ENCODE measurements around the gene FRMPD1.
"Not testable (repeated sequence)": the region's sequence is repeated elsewhere in the genome, so short reads cannot be mapped to it uniquely, and the experiment has no call there.

The FRMPD1 gene, protein sequence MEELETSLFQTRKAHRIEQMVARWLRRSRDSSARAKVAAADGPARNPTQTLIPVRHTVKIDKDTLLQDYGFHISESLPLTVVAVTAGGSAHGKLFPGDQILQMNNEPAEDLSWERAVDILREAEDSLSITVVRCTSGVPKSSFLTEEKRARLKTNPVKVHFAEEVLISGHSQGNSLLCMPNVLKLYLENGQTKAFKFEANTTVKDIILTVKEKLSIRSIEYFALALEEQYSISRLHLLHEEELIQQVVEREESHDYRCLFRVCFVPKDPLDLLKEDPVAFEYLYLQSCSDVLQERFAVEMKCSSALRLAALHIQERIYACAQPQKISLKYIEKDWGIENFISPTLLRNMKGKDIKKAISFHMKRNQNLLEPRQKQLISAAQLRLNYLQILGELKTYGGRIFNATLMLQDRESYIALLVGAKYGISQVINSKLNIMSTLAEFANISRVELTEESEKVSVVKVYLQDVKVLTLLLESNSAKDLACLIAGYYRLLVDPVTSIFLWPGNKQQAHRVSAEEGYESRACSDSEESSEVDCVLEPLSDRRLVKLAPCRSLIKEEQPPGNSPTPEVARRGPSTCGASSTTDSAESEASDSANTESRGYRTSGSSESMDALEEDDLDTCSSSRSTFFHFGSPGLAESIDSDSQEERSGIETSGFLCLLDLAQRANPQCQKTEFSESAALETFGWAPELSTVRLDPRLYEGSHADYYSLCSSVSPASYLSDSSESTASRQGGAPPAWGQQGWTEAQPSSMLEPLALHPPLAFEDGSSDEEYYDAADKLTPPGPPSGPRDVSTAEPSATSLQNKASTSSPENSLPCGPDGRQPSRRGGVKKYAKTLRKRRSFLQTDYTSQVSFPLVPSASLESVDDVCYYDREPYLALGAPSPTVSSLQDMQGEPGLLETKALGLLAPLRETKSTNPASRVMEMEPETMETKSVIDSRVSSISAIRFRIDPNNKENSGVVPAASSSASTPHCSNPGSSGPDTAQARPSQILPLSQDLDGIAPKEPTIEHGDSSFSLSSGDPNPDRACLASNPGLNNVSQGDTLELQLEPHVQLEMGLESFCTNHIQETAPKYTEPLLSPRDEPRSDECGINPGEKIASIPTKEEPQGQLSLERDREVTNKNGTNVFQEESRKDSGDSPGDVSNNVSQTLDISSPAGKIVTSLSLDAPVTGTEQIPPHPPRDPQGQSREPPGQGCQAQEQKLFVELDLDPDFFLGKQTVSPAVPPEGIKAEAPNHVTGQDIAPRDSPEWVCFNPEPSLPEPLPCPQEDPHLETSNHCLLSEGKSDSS (N-terminal part only)
- 0 to 0.29 (median 0.09) reads per million in 4 experiments for total RNA-seq

DNA sequence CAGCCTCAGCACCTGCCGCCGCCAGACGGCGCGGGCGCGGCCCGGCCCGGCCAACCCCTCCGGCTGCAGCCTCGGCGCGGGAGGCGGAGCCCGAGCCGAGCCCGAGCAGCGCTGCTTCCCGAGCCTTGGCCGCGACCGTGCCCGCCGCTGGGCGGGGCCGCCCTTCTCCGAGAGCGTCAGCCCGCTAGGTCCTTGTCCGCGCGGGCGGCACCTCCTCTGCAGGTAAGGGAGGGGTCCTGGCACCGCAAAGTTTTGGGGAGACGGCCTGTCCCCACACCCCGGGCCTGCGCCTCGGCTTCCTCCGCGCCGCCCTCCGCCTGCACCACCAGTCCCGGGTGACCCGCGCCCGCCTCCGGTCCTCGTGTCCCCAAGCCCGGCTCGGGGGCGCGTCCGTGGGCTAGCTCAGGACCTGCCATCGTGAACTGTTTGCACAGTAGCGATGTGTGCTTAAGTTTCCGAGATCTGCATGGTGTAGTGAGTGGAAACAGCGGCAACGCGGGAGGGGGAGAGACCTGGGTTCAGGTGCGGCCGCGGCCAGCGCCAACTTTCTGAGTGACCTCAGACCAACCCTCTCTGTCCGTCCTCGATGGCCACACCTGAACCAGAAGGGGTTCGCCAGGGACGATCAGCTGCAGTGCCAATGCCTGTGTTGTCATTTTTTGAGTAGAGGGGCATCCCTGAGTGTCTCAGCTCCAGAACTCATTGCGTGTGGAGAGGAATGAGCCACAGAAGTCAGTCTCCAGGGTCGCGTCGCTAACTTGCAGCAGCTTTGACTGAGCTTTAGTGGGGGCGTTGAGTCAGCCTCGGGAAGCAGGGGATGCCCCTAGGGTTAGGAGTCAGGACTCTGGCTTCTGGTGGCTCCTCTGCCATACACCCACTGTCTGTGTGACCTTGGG, at the start of gene FRMPD1:
Gene FRMPD1, plus strand, starts transcription at position 82 of the 896 bp plus-strand sequence. CDS start 41,688 bp downstream, outside the sequence.
- peak; percentile 6 for DNase-seq

DNA sequence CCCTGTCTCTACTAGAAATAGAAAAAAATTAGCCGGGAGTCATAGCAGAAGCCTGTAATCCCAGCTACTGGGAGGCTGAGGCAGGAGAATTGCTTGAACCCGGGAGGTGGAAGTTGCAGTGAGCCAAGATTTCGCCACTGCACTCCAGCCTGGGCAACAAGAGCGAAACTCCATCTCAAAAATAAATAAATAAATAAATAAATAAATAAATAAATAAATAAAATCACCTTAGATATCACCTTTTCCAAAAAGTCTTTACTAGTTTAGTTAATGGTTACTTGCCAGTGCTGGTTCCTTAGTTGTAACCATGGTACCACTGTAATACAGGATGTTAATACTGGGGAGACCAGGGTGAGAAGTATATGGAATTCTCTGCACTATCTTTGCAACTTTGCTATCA, 48.7 kb upstream of the FRMPD1 start:
- not testable (repeated sequence) for DNase-seq

DNA sequence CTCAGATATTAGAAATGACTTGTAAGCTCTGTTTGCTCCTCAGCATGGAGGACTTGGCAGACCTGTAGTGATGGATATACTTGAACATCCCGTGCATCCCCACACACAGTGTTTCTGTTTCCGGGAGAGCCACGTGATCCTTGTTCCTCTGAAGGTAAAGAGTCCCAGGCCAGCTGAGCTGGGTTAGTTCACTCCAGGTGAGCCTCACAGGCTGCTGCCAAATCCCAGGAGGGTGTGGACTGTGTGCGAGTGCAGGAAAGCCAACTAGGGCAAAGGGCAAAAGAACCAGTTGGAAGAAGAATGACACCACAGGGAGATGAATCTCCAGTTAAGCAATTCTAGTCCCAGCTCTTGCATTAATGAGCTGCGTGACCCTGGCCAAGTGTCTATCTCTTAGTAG, 47.9 kb upstream of the FRMPD1 start:
- no peak for DNase-seq

DNA sequence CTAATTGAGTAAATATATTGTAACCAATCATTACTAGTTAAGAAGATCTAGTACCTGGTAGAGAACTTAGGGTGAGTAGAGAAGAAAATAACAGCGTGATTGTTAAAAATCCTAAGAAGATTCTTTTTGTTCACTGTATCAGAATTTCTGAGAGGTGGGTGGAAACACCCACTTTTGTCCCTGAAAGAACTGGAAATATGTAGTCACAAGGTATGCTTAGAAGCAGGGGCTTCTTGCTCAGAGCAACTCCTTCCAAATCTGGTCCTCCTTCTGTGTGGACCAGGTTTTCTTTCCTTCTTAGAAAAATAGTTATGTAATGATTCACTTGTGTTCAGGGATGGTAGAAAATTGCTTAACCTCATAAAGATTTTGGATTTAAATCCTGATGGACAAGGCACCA, 46.5 kb upstream of the FRMPD1 start:
- DNase-seq: no peak

DNA sequence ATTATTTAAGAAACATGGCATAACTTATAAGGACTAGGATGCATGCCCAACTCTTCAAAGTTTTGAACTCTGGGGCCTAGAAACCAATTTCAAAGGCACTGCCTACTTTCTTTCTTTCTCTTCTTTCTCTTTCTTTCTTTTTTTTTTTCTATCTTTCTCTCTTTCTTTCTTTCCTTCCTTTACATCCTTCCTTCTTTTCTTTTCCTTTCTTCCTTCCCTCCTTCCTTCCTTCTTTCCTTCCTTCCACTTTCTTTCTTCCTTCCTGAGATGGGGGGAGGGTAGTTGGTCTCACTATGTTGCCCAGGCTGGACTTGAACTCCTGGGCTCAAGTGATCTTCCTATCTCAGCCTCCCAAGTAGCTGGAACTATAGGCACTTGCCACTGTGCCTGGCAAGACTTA, 42.5 kb upstream of the FRMPD1 start:
- DNase-seq: no peak

DNA sequence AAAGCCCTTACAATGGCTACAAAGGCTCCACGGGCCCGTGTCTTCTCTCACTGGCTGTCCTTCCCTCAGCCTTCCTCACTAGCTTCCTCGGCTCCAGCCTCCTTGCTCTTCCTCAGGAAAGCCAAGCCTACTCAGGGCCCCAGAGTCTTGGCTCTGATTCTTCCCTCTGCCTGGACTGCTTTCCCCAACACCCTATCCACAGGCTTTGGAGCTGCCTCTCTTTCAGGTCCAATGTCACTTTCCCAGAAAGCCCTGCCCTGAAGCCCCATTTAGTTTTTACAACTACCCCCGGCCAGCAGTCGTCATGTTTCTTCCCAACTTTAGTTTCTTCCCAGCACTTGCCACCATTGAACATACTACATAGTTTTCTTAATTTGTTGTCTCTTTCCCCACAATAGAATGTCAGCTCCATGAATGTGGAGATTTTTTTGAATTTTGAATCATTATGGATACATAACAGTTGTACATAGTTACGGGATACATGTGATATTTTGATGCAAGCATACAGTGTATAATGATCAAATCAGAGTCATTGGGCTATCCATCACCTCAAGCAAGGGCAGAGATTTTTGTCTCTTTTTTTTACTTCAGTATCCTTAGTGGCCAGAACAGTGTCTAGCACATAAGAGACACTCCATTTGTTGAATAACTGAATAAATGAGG, 40.9 kb upstream of the FRMPD1 start:
- DNase-seq: no peak

DNA sequence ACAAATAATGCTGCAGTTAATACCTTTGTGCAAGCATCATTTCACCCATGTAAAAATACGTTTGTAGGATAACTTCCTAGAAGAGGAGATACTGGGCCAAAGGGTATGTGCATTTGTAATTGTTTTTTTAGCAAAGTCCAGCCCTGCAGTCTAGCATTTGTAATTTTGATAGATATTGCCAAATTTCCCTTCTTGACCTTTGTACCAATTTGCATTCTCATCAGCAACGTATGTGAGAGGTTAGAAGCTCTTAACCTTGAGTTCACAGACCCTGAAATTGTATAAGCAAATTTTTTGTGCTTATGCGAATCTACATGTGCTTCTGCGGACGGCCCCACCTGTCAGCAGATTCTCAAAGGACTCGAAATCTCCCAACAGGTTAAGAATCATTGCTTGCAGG, 39.7 kb upstream of the FRMPD1 start:
- no peak for DNase-seq

DNA sequence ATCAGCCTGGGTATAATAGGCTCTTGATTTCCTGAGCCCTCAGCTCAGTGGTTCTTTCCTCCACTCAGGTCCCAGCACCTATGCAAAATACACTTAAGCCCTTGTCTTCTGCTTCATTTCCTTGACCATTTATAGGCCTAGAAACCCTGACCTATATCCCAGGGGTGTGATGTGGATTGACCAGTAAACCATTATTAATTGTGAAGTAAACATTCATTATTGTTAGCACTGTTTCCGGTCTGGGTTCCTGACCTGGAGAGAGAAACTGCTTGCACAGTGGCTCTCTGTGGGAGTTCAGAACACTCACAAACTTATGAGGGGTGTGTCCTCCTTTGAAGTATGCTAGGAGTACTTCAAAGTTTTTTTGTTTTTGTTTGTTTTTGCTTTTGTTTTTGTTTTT, 38.8 kb upstream of the FRMPD1 start:
- no peak for DNase-seq

DNA sequence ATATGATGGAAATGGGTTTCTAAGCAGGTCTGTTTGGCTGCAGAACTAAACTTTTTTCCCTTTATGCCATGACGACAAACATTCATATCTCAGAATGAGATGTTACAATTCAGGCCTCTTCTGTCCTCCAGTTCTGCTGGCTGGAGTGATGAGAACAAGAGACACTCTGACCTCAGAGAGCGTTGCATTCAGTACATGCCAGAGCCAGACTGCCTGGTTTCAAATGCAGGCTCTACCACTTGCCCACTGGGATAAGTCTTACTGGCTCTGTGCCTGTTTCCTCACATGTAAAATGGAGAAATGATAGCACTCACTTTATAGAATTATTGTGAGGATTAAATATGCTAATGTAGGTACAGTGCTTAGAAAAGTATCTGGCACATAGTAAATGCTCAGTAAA, 33.6 kb upstream of the FRMPD1 start:
- DNase-seq: no peak

DNA sequence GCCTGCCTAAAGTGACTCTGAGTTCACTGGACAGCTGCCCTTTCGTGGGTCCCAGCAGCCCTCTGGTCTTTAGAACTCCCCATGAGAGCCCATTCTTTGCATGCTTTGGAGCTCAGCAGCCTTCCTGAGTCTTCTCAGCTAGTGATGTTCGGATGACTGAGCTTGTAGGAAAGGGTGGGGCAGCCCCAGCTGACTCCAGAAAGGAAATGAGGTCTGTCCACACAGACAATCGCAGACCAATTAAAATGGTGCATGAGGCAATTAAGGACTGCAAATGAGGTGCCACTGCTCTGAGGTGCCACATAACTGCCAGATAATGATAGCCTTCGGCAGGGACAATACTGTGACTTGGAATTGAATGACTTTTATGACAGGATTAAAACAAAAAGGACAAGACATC, 32.9 kb upstream of the FRMPD1 start:
- DNase-seq: no peak

DNA sequence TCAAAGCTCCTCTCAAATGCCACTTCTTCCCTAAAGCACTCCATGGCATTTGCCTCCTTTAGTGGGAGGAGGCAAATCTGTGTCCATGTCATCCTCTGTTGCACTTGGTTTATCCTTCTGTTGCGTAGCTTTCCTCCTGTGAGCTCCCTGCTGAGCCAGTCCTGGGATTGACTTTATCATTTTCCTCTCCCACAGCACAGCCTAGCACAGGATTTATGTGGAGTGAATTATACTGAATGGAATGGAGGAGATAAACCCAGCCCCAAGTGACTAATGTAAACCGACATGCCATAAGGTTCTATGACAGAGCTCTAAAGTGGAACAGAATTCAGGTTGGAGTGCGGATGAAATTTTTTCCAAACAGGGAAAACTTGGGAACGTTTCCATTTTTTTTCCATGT, 31.9 kb upstream of the FRMPD1 start:
- no peak for DNase-seq

DNA sequence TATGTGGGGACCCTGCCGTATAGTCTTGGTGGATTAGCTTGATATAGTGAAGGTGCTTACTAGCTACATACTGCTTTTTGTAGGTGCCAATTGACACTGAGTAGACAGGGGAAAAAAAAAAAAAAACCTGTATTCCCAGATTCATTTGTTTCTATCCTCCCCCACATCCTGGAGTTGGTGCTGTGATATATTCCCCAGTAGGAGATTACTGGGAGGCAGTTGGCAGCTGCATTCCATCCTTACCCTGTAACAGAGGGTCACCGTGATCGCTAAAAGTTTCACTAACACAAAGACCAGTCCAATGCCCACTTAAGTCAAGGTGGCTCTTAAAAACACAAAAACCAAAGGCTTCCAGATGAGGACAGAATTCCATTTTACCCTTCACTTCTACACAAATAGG, 30.9 kb upstream of the FRMPD1 start:
- no peak for DNase-seq

DNA sequence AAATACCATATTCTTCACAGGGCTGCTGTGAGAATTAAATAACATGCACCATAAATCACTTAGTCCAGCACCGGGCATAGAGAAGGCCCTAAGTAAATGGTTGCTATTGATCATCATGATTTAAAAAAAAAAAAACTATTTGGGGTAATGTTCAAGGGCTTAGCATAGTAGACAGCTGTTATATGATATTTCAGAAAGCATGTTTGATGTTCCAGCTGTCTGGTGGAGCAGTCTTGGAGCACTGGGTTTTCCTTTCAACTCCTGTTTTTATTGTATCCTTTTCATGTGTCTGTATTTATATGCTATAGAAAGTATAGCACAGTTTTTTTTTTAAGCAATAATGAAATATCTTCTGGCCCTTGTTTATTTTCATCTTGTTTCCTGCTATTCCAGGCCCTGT, 30.4 kb upstream of the FRMPD1 start:
- no peak for DNase-seq

DNA sequence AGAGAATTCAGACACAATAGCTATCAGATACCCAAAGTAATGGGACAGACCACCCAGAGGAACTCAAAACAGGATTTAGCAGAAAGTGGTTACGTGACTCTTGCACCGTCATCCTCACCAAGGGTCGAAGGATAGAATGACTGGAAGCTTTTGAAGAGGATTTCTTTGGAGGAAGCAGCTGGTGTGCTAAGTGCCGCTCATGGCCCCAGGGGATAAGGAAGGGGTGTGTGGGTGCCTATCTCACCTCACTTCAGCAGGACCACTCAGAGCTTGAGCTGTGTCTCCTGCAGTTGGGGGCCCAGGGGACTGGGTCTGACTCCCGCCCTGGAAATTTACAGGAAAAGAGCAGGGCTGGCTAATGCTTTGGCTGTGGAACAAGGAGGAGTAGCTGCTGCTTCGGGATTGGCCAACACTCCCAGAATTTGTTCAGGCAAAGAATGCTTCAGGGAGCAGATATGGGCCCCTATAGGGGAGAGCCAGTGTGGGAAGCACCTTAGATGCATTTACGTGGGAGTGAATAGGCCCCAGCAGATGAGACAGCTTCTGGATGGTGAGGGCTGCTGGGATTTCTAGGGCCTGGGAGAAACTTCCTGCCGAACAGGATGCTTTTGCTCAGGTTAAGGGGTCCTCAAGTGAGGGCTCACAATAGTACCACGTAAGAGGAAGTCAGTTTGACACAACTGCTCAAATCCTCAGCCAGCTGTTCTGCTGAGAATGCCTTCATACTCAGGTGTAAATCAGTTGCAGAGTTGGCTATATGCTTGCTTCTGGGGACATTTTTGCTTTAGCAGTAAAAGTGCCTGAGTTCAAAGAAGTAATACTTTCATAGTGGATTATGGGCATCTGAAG, 29.3 kb upstream of the FRMPD1 start:
- DNase-seq: no peak

DNA sequence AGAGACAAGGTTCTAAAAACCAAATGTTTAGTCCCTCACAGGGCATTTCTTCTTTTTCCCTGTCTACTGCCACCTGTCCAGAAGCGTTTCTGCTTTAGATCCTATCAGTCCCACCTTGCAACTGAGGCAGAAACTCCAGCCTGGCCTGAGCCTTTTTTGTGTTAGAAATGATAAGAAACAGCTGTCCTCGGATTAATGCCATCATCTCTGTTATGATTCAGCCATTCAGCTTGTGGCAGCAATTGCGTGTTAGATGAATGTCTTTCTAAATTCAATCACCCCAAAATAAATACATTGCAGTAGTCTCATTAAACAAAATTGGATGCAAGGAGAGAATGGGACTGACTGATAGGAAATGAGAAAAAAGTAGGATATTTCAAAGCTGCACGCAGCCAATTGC, 28.3 kb upstream of the FRMPD1 start:
- DNase-seq: no peak

DNA sequence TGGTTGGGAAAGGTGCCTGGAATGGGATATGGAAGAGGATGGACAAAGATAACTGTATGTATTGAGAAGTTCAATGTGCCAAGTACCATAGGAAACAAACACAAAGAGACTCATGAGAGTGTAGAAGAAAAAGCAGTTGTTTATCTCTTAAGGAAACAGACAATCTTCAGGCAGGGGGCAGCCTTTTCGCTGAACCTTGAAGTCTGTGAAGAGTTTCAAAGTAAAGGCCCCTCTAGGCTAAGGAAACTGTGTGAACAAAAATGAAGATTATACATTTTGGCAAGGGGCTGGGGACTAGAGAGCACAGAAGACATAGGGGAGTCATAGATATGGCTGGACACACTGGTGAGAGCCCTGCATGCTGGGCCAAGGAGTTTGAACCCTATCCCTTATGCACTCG, 27.5 kb upstream of the FRMPD1 start:
- no peak for DNase-seq

DNA sequence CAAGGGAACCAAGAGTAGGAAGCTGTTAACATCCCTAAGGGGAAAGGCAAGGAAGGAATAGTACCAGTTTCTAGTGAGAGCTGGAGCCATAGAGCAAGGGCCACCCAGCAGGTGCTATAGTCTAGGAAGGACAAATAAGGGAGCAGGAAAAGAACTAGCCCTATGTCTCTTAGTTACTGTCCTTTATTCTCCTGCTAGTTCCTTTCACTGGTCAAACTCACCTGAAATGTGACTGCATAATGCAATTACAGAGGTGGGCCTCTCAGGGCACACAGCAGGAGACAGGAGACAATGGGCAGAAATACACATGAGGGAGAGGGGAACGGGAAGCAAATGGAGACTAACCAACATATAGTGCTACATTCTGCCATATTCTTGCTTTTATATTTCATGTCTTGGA, 26.7 kb upstream of the FRMPD1 start:
- DNase-seq: no peak

DNA sequence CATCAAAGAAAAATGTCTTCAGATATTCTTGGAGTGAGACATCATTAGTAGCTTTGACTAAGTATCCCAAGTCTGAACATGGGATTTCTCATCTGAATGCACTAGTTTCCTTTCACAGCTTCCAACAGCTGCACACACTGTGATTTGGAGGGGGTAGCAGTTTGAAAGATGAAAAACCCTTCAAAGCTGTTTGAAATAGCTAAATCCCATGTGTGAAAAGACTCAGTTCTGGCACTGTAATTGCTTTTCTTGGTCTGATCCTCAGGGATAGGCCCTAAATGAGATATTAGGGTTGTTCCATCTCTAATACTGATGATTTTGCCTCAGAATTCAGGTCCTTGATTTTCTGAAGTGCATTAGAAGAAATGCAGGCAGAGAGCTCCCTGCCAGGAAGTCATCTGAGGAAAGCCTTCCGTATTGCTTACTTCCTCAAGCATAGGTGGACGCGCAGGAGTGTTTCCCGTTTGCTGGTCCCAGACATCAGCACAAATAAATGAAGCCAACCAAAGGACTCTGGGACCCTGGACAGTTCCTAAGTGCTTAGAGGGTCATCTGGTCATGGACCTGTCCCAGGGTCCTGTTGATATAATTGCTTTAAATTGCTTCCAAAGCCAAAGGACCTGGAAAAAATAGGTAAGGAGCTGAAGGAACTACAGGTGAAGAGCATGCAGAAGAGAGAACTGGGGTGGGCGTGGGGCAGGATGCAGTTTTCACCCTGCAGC, 25.6 kb upstream of the FRMPD1 start:
- no peak for DNase-seq

DNA sequence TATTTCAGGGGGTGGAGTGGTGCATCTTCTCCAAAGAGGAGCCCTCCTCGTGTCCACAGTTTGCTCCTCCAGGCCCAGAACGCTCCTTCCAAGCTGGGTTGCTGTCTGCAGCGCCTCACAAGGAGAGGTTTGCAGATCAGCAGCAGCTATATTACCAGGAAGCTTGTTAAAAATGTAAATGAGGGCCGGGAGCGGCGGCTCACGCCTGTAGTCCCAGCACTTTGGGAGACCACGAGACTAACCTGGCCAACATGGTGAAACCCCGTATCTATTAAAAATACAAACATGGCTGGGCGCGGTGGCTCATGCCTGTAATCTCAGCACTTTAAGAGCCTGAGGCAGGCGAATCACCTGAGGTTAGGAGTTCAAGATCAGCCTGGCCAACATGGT, 25.0 kb upstream of the FRMPD1 start:
- no peak for DNase-seq

Data from effector CD8-positive, alpha-beta T cell (primary cell).